HEK293 (cell line): ENCODE results near the gene RUVBL1.
A peak's percentile ranks its signal among the peaks of the same experiment; 100 is the strongest.

Experiments used
- GLIS1 ChIP-seq: fragments of 450-650 bp; formaldehyde crosslinking; IDR thresholded peaks from 2 replicates; pipeline ENCODE4 v1.5.1; 2016; ENCODE audit warnings: missing biosample characterization, missing genetic modification characterization
- OVOL3 ChIP-seq: fragments of 450-650 bp; formaldehyde crosslinking; IDR thresholded peaks from 2 replicates; pipeline ENCODE4 v1.5.1; 2016; ENCODE audit warnings: missing biosample characterization, missing genetic modification characterization
- PRDM10 ChIP-seq: fragments of 450-650 bp; formaldehyde crosslinking; IDR thresholded peaks from 2 replicates; pipeline ENCODE4 v1.5.1; 2016; ENCODE audit warnings: missing biosample characterization, missing genetic modification characterization
- SP3 ChIP-seq: fragments of 450-650 bp; formaldehyde crosslinking; IDR thresholded peaks from 2 replicates; pipeline ENCODE4 v1.5.1; 2016; ENCODE audit warnings: missing biosample characterization, missing genetic modification characterization
- SP7 ChIP-seq: fragments of 450-650 bp; formaldehyde crosslinking; IDR thresholded peaks from 2 replicates; pipeline ENCODE4 v1.5.1; 2016; ENCODE audit warnings: missing biosample characterization, missing genetic modification characterization
- TRIM28 ChIP-seq: IDR thresholded peaks from 2 replicates; pipeline ENCODE4 v1.6.1; 2011; ENCODE audit warnings: low read length, control low read depth, borderline replicate concordance
- ZNF138 ChIP-seq: fragments of 450-650 bp; formaldehyde crosslinking; IDR thresholded peaks from 2 replicates; pipeline ENCODE4 v1.5.1; 2016; ENCODE audit warnings: missing biosample characterization, missing genetic modification characterization, borderline replicate concordance
- ZNF140 ChIP-seq: fragments of 450-650 bp; formaldehyde crosslinking; IDR thresholded peaks from 2 replicates; pipeline ENCODE4 v1.5.1; 2016; ENCODE audit warnings: missing biosample characterization, missing genetic modification characterization
- ZNF16 ChIP-seq: fragments of 450-650 bp; formaldehyde crosslinking; IDR thresholded peaks from 2 replicates; pipeline ENCODE4 v1.5.1; 2016; ENCODE audit warnings: low read depth, missing biosample characterization, missing genetic modification characterization
- ZNF223 ChIP-seq: fragments of 450-650 bp; formaldehyde crosslinking; IDR thresholded peaks from 2 replicates; pipeline ENCODE4 v1.5.1; 2016; ENCODE audit warnings: missing biosample characterization, missing genetic modification characterization
- ZNF24 ChIP-seq: fragments of 450-650 bp; formaldehyde crosslinking; IDR thresholded peaks from 2 replicates; pipeline ENCODE4 v1.5.1; 2016; ENCODE audit warnings: missing biosample characterization, missing genetic modification characterization
- ZNF324 ChIP-seq: fragments of 450-650 bp; formaldehyde crosslinking; IDR thresholded peaks from 2 replicates; pipeline ENCODE4 v1.5.1; 2016; ENCODE audit warnings: missing biosample characterization, missing genetic modification characterization
- ZNF335 ChIP-seq: fragments of 450-650 bp; formaldehyde crosslinking; conservative IDR thresholded peaks from 2 replicates; pipeline ENCODE4 v1.5.1; 2016; ENCODE audit warnings: missing biosample characterization, missing genetic modification characterization
- ZNF366 ChIP-seq: fragments of 450-650 bp; formaldehyde crosslinking; conservative IDR thresholded peaks from 2 replicates; pipeline ENCODE4 v1.5.1; 2016; ENCODE audit warnings: missing biosample characterization, missing genetic modification characterization
- ZNF404 ChIP-seq: fragments of 450-650 bp; formaldehyde crosslinking; IDR thresholded peaks from 2 replicates; pipeline ENCODE4 v1.5.1; 2017; ENCODE audit warnings: missing biosample characterization, missing genetic modification characterization
- ZNF48 ChIP-seq: fragments of 450-650 bp; formaldehyde crosslinking; IDR thresholded peaks from 2 replicates; pipeline ENCODE4 v1.5.1; 2016; ENCODE audit warnings: missing biosample characterization, missing genetic modification characterization
- ZNF548 ChIP-seq: fragments of 450-650 bp; formaldehyde crosslinking; IDR thresholded peaks from 2 replicates; pipeline ENCODE4 v1.5.1; 2016; ENCODE audit warnings: missing biosample characterization, missing genetic modification characterization
- ZNF549 ChIP-seq: fragments of 450-650 bp; IDR thresholded peaks from 2 replicates; pipeline ENCODE4 v1.5.1; 2018; ENCODE audit warnings: missing biosample characterization, missing genetic modification characterization, mild to moderate bottlenecking, inconsistent platforms, moderate library complexity
- ZNF560 ChIP-seq: fragments of 450-650 bp; formaldehyde crosslinking; IDR thresholded peaks from 2 replicates; pipeline ENCODE4 v1.5.1; 2017; ENCODE audit warnings: missing biosample characterization, missing genetic modification characterization, borderline replicate concordance
- ZNF600 ChIP-seq: fragments of 450-650 bp; formaldehyde crosslinking; IDR thresholded peaks from 2 replicates; pipeline ENCODE4 v1.5.1; 2016; ENCODE audit warnings: missing biosample characterization, missing genetic modification characterization
- ZNF623 ChIP-seq: fragments of 450-650 bp; formaldehyde crosslinking; IDR thresholded peaks from 2 replicates; pipeline ENCODE4 v1.5.1; 2016; ENCODE audit warnings: missing biosample characterization, missing genetic modification characterization
- ZSCAN16 ChIP-seq: fragments of 450-650 bp; formaldehyde crosslinking; IDR thresholded peaks from 2 replicates; pipeline ENCODE4 v1.5.1; 2016; ENCODE audit warnings: missing biosample characterization, missing genetic modification characterization
- TF ChIP-seq, protein P1 (sequence below): sonication (generic); formaldehyde crosslinking; IDR thresholded peaks from 2 replicates; pipeline ENCODE4 v1.8.1; 2022; ENCODE audit warnings: mild to moderate bottlenecking, moderate library complexity, missing genetic modification reagents
- TF ChIP-seq, protein P2 (sequence below): fragments of 450-650 bp; formaldehyde crosslinking; IDR thresholded peaks from 2 replicates; pipeline ENCODE4 v1.5.1; 2016; ENCODE audit warnings: missing biosample characterization, missing genetic modification characterization
- TF ChIP-seq, protein P3 (sequence below): fragments of 450-650 bp; formaldehyde crosslinking; conservative IDR thresholded peaks from 2 replicates; pipeline ENCODE4 v1.5.1; 2016; ENCODE audit warnings: low read depth, missing biosample characterization, missing genetic modification characterization
- TF ChIP-seq, protein P4 (sequence below): fragments of 450-650 bp; formaldehyde crosslinking; IDR thresholded peaks from 2 replicates; pipeline ENCODE4 v1.5.1; 2017; ENCODE audit warnings: missing biosample characterization, missing genetic modification characterization

Gene RUVBL1

DNA sequence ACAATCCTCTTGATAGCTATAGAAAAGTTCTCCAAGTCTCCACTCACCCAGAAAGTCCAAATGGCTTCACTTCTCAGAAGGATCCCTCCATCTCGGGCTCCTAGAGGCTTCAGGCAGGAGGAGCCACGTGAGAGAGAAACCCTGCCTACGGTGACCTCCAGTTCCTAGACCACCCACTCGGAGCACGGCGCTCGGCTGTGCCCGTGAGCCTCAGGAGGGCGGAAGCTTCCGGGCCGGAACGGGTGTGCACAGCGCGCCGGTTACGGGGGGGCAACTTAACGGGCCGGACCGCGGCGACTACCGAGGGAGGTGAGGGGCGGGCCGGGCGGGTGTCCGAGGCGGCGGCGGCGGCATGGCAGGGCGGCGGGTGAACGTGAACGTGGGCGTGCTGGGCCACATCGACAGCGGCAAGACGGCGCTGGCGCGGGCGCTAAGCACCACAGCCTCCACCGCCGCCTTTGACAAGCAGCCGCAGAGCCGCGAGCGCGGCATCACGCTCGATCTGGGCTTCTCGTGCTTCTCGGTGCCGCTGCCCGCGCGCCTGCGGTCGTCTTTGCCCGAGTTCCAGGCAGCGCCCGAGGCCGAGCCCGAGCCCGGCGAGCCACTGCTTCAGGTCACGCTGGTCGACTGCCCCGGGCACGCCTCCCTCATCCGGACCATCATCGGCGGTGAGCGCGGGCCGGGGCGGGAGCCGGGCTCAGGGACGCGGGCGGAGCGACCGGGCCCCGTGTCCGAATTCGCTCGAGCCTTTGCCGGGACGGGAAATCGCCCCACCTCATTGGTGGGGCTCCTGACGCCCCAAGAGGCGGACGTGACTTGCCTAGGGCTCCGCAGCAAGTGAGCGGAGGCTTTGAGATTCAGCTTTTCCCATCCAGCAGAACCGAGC is 29.8 kb upstream of the RUVBL1 start, which contains the start of gene EEFSEC (continued):
- TF ChIP-seq, protein P1, sequence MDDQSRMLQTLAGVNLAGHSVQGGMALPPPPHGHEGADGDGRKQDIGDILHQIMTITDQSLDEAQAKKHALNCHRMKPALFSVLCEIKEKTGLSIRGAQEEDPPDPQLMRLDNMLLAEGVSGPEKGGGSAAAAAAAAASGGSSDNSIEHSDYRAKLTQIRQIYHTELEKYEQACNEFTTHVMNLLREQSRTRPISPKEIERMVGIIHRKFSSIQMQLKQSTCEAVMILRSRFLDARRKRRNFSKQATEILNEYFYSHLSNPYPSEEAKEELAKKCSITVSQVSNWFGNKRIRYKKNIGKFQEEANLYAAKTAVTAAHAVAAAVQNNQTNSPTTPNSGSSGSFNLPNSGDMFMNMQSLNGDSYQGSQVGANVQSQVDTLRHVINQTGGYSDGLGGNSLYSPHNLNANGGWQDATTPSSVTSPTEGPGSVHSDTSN (CRISPR knock-in tag) = no peak
- no peak for TF ChIP-seq ZNF138 (tag by site-specific recombination)
- TF ChIP-seq ZNF335 (tag by site-specific recombination) = peak; percentile 70
- no peak for TF ChIP-seq ZNF223
- peak; percentile 80 for TF ChIP-seq SP7 (tag by site-specific recombination)
- TF ChIP-seq, protein P2, sequence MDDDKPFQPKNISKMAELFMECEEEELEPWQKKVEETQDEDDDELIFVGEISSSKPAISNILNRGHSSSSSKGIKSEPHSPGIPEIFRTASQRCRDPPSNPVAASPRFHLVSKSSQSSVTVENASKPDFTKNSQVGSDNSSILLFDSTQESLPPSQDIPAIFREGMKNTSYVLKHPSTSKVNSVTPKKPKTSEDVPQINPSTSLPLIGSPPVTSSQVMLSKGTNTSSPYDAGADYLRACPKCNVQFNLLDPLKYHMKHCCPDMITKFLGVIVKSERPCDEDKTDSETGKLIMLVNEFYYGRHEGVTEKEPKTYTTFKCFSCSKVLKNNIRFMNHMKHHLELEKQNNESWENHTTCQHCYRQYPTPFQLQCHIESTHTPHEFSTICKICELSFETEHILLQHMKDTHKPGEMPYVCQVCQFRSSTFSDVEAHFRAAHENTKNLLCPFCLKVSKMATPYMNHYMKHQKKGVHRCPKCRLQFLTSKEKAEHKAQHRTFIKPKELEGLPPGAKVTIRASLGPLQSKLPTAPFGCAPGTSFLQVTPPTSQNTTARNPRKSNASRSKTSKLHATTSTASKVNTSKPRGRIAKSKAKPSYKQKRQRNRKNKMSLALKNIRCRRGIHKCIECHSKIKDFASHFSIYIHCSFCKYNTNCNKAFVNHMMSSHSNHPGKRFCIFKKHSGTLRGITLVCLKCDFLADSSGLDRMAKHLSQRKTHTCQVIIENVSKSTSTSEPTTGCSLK (tag by site-specific recombination) = no peak
- peak; percentile 81 for TF ChIP-seq ZNF324 (tag by site-specific recombination)
- TF ChIP-seq ZNF140 (tag by site-specific recombination) = no peak
- TF ChIP-seq ZNF600 (tag by site-specific recombination) = no peak
- no peak for TF ChIP-seq ZNF48 (tag by site-specific recombination)
- TF ChIP-seq OVOL3 (tag by site-specific recombination) = peak; percentile 30; the same call in 1 of the 2 replicates
- TF ChIP-seq ZSCAN16 (tag by site-specific recombination) = no peak
- TF ChIP-seq ZNF16 (tag by site-specific recombination) = no peak
- TF ChIP-seq SP3 (tag by site-specific recombination) = peak; percentile 63
- TF ChIP-seq, protein P3, sequence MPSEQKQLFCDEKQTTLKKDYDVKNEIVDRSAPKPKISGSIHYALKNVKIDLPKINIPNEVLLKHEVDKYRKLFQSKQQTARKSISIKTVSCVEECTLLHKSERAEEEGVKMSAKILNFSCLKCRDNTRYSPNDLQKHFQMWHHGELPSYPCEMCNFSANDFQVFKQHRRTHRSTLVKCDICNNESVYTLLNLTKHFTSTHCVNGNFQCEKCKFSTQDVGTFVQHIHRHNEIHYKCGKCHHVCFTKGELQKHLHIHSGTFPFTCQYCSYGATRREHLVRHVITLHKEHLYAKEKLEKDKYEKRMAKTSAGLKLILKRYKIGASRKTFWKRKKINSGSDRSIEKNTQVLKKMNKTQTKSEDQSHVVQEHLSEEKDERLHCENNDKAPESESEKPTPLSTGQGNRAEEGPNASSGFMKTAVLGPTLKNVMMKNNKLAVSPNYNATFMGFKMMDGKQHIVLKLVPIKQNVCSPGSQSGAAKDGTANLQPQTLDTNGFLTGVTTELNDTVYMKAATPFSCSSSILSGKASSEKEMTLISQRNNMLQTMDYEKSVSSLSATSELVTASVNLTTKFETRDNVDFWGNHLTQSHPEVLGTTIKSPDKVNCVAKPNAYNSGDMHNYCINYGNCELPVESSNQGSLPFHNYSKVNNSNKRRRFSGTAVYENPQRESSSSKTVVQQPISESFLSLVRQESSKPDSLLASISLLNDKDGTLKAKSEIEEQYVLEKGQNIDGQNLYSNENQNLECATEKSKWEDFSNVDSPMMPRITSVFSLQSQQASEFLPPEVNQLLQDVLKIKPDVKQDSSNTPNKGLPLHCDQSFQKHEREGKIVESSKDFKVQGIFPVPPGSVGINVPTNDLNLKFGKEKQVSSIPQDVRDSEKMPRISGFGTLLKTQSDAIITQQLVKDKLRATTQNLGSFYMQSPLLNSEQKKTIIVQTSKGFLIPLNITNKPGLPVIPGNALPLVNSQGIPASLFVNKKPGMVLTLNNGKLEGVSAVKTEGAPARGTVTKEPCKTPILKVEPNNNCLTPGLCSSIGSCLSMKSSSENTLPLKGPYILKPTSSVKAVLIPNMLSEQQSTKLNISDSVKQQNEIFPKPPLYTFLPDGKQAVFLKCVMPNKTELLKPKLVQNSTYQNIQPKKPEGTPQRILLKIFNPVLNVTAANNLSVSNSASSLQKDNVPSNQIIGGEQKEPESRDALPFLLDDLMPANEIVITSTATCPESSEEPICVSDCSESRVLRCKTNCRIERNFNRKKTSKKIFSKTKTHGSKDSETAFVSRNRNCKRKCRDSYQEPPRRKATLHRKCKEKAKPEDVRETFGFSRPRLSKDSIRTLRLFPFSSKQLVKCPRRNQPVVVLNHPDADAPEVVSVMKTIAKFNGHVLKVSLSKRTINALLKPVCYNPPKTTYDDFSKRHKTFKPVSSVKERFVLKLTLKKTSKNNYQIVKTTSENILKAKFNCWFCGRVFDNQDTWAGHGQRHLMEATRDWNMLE (tag by site-specific recombination) = peak; percentile 66
- no peak for TF ChIP-seq ZNF560 (tag by site-specific recombination)
- 0 out of 2 replicates have a peak, but pooled peaks have one; percentile 12 for TF ChIP-seq ZNF623
- TF ChIP-seq, protein P4, sequence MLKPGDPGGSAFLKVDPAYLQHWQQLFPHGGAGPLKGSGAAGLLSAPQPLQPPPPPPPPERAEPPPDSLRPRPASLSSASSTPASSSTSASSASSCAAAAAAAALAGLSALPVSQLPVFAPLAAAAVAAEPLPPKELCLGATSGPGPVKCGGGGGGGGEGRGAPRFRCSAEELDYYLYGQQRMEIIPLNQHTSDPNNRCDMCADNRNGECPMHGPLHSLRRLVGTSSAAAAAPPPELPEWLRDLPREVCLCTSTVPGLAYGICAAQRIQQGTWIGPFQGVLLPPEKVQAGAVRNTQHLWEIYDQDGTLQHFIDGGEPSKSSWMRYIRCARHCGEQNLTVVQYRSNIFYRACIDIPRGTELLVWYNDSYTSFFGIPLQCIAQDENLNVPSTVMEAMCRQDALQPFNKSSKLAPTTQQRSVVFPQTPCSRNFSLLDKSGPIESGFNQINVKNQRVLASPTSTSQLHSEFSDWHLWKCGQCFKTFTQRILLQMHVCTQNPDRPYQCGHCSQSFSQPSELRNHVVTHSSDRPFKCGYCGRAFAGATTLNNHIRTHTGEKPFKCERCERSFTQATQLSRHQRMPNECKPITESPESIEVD (tag by site-specific recombination) = no peak
- TF ChIP-seq TRIM28 = no peak
- peak; percentile 61; the same call in 1 of the 2 replicates for TF ChIP-seq ZNF24 (tag by site-specific recombination)
- no peak for TF ChIP-seq ZNF549 (tag by site-specific recombination)
- TF ChIP-seq PRDM10 (tag by site-specific recombination) = peak; percentile 62
- peak; percentile 42 for TF ChIP-seq ZNF366 (tag by site-specific recombination)
- TF ChIP-seq ZNF548 (tag by site-specific recombination) = no peak
- no peak for TF ChIP-seq ZNF404 (tag by site-specific recombination)
- TF ChIP-seq GLIS1 (tag by site-specific recombination) = peak; percentile 72
